MG63 (cell line): Measurements from ENCODE around the gene NCOR1. TPM values are rescaled to one million over a fixed set of nuclear protein-coding genes. Genes with fewer than 3 reads are reported as not detected.
A peak's percentile ranks its signal among the peaks of the same experiment; 100 is the strongest.
"Not testable (repeated sequence)": the region's sequence is repeated elsewhere in the genome, so short reads cannot be mapped to it uniquely, and the experiment has no call there.

Experiments
- DNase-seq: peaks from one replicate; pipeline ENCODE4 v3.0.0-alpha.2; 2020
- H3K27me3 ChIP-seq: fragments of 250-450 bp; sonication (Bioruptor Pico); 2 replicates; pipeline ENCODE4 v1.5.1; 2020; ENCODE audit warnings: mild to moderate bottlenecking, moderate library complexity
- H3K36me3 ChIP-seq: fragments of 250-450 bp; sonication (Bioruptor Pico); 2 replicates; pipeline ENCODE4 v1.5.1; 2020; ENCODE audit warnings: mild to moderate bottlenecking, moderate library complexity
- H3K4me3 ChIP-seq: fragments of 250-450 bp; sonication (Bioruptor Pico); 2 replicates; pipeline ENCODE4 v1.5.1; 2020; ENCODE audit warnings: mild to moderate bottlenecking, moderate library complexity
- H3K9me3 ChIP-seq: fragments of 250-450 bp; sonication (Bioruptor Pico); 2 replicates; pipeline ENCODE4 v1.5.1; 2020; ENCODE audit warnings: mild to moderate bottlenecking, moderate library complexity
- total RNA-seq: library from RNA; depleted of rRNA; stranded (reverse); fragments of >200 nt; shearing (Covaris generic); gene quantifications from 2 replicates; pipeline ENCODE4 v1.2.3, GENCODE V29; 2014; ENCODE audit warnings: low replicate concordance

NCOR1 gene
- total RNA-seq, 1 experiment from 2014 or later, result 19.8 TPM

- DNase-seq, result no peak
- Histone ChIP-seq H3K4me3 (no peak overlapping the region), H3K36me3 (no peaks in the 10 kb centered on the region; the same call in 1 of the 2 replicates), H3K9me3 (no peaks in the 10 kb centered on the region), H3K27me3 (no peaks in the 10 kb centered on the region)
Measured at GRCh38 chr17:16189791-16190348, 25.5 kb downstream of the NCOR1 start.

GRCh38 chr17:16187642-16188041, 27.7 kb downstream of the NCOR1 start:
- DNase-seq, result no peak
- H3K27me3 ChIP-seq, result no peaks in the 10 kb centered on the region
- H3K36me3 ChIP-seq, result no peaks in the 10 kb centered on the region; the same call in none of the 2 replicates
- no peak overlapping the region for H3K4me3 ChIP-seq
- H3K9me3 ChIP-seq, result no peaks in the 10 kb centered on the region

GRCh38 chr17:16181581-16181980, 33.8 kb downstream of the NCOR1 start:
- Histone ChIP-seq H3K36me3 (no peaks in the 10 kb centered on the region; the same call in none of the 2 replicates), H3K4me3 (no peak overlapping the region), H3K9me3 (no peaks in the 10 kb centered on the region), H3K27me3 (no peaks in the 10 kb centered on the region)
- DNase-seq, result no peak

DNA sequence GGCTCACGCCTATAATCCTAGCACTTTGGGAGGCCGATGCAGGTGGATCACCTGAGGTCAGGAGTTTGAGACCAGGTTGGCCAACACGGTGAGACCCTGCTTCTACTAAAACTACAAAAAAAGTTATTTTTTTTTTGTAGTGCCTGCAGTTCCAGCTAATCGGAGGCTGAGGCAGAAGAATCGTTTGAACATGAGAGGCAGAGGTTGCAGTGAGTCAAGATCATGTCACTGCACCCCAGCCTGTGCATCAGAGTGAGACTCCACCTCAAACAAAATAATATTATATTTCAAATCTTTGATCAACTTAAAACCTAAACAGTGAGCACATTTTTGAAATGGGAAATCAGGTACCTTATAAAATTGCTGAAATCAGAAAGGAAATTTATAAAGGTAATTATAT, 36.5 kb downstream of the NCOR1 start:
- H3K36me3 ChIP-seq, result no peaks in the 10 kb centered on the region; the same call in 1 of the 2 replicates
- no peak overlapping the region for H3K4me3 ChIP-seq
- DNase-seq, result no peak
- no peaks in the 10 kb centered on the region for H3K27me3 ChIP-seq
- H3K9me3 ChIP-seq, result no peaks in the 10 kb centered on the region

DNA sequence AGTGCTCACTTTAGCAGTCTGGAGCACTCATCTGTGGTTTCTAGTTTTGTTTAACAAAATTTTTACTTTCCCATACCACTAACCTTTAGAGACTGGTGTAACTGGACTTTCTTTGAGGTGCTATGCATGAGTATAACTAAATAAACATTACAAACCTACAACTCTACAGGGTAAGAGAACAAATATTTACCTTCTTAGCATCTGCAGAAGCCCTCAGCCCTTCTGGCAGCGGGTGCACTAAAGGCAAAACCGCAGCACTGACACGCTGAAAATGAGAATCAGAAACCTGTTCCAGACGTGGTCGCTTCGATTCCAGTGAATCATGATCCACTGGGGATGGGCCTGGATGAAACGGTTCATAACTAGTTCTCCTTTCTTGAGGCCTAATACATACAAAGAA, 43.7 kb downstream of the NCOR1 start:
- peak; percentile 5 for DNase-seq
- no peaks in the 10 kb centered on the region; the same call in 1 of the 2 replicates for H3K36me3 ChIP-seq
- no peaks in the 10 kb centered on the region for H3K9me3 ChIP-seq
- no peak overlapping the region for H3K4me3 ChIP-seq
- H3K27me3 ChIP-seq, result no peaks in the 10 kb centered on the region

GRCh38 chr17:16166766-16167165, 48.6 kb downstream of the NCOR1 start:
- H3K36me3 ChIP-seq, H3K4me3 ChIP-seq, H3K27me3 ChIP-seq, H3K9me3 ChIP-seq, DNase-seq: not testable (repeated sequence)

- Histone ChIP-seq H3K36me3 (peaks cover 9% of the 10 kb centered on the region), H3K4me3 (no peak overlapping the region), H3K27me3 (no peaks in the 10 kb centered on the region), H3K9me3 (no peaks in the 10 kb centered on the region)
- no peak for DNase-seq
Measured at GRCh38 chr17:16158714-16159113, 56.6 kb downstream of the NCOR1 start.

DNA sequence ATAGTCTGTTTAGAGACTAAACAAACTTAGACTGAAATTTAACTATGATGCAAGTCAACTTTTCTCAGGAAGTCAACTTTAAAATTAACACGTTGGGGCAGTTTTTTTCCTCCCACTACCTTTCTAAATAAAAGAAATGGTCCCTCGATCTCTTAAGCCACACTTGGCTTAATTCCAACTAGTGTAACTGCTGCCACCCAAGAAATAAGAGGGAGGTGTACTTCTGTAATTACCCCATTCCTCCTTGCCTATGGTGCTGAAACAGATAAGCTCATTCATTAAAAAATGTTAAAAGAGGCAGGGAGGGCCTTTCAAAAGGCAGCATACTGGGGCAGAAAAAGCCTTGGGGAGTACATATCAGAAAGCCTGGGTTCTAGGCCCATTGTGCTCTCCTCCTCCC, 59.8 kb downstream of the NCOR1 start:
- H3K9me3 ChIP-seq, result no peaks in the 10 kb centered on the region
- no peak overlapping the region for H3K4me3 ChIP-seq
- no peak for DNase-seq
- peaks cover 16% of the 10 kb centered on the region for H3K36me3 ChIP-seq
- no peaks in the 10 kb centered on the region for H3K27me3 ChIP-seq

GRCh38 chr17:16152326-16152725, 63.0 kb downstream of the NCOR1 start:
- not testable (repeated sequence) for H3K27me3 ChIP-seq, H3K9me3 ChIP-seq, DNase-seq, H3K4me3 ChIP-seq
- H3K36me3 ChIP-seq, result peaks cover 17% of the 10 kb centered on the region

DNA sequence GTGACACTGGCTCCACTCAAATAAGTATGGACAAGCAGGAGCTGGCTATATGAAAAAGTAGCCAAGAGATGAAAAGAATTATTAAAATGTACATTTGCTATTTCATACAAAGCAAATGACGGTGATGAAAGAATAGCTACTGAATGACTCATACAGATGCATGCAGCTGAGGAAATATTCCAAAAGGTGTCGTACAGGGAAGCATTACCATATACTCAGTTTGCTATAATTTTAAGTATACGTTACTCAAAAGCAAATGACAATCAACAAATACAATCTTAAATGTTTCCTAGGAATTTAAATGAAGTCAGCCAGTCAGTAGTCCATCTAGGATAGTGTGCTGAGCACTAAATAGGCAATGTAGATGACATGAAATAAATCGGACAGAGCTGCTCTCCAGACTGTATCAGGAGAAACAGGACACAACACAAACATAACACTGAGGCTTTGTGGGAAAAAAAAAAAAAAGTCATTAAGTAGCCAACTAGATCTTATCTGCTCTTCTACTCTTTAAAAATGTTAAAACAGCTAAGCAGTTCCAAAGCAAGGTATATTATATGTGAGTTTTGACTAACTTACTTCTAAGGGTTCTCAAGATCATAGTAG, 65.0 kb downstream of the NCOR1 start:
- no peak for DNase-seq
- peaks cover 16% of the 10 kb centered on the region for H3K36me3 ChIP-seq
- no peaks in the 10 kb centered on the region for H3K27me3 ChIP-seq
- no peak overlapping the region for H3K4me3 ChIP-seq
- H3K9me3 ChIP-seq, result no peaks in the 10 kb centered on the region

DNA sequence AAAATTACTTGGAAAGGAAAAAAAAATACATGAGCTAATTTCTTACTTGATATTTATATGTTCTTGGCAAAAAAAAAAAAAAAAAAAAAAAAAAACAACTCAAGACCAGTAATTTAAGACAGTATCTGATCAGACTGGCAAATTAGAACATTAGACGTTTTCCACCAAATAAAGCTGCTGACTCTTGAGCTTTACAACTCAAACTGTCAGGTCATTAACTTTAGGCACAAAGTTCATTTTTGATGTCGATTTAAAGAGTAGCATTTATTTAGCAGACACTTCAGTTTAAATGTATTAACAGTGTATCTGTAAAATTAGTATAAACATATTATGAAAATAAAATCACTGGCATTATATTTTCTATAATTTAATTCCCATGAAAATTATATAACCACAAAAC, 66.7 kb downstream of the NCOR1 start:
- Histone ChIP-seq H3K27me3 (no peaks in the 10 kb centered on the region), H3K4me3 (no peak overlapping the region), H3K9me3 (no peaks in the 10 kb centered on the region), H3K36me3 (peaks cover 16% of the 10 kb centered on the region)
- DNase-seq, result no peak

- H3K9me3 ChIP-seq, DNase-seq, H3K4me3 ChIP-seq, H3K27me3 ChIP-seq: not testable (repeated sequence)
- peaks cover 12% of the 10 kb centered on the region for H3K36me3 ChIP-seq
Measured at GRCh38 chr17:16145319-16145890, 69.9 kb downstream of the NCOR1 start.

DNA sequence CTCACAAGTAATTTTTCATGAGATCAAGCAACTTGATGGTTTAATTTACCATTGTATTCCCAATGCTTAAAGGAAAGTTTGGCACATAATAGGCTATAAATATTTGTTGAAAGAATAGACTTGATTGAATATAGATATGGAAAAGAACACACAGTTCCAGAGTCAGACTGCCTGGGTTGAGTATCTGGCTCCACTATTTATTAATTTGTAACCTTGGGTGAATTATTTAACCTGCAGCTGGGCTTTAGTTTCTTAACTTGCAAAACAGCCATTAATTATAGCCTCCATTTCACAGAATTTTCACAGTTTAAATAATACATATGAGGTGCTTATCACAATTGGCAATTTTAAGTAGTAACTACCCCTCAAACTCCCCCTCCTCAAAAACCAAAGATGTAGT, 73.6 kb downstream of the NCOR1 start:
- Histone ChIP-seq H3K9me3 (no peaks in the 10 kb centered on the region), H3K4me3 (no peak overlapping the region), H3K36me3 (peaks cover 7% of the 10 kb centered on the region), H3K27me3 (no peaks in the 10 kb centered on the region)
- DNase-seq, result no peak

DNA sequence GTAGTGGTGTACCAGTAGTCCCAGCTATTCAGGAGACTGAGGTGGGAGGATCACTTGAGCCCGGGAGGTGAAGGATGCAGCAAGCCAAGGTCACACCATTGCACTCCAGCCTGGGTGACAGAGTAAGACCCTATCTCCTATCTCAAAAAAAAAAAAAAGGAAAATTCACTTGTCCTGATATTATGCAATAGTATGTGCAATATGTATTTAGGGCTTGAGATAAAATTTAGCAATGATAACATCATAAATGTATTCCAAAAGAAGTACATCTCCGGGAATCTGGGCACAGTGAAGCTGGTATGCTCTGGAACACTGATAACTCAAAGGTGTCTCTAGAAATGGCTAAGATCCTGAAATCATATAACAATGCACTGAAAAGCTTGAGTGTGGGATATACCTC, 74.5 kb downstream of the NCOR1 start:
- Histone ChIP-seq H3K36me3 (peaks cover 3% of the 10 kb centered on the region), H3K4me3 (no peak overlapping the region), H3K27me3 (no peaks in the 10 kb centered on the region), H3K9me3 (no peaks in the 10 kb centered on the region)
- no peak for DNase-seq

DNA sequence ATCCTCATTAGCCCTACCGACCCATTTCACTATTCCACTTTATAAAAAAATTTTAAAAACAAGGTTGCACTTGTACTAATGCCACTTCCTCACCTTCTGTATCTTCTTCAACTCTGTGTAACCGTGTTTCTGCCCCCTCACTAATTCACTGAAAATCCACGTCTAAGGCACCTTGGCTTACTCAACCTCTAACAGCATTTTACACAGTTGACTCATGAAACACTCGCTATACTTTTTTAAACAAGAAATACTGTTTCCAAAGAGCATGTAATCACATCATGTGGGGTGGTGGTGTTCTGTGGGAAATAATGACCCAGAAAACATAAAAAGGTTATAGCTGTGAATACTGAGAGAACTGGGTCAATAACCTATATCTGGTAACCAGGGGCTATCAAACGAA, 79.9 kb downstream of the NCOR1 start:
- Histone ChIP-seq H3K9me3 (no peaks in the 10 kb centered on the region), H3K4me3 (no peak overlapping the region), H3K27me3 (no peaks in the 10 kb centered on the region), H3K36me3 (no peaks in the 10 kb centered on the region; the same call in 1 of the 2 replicates)
- no peak for DNase-seq

- no peak overlapping the region for H3K4me3 ChIP-seq
- H3K36me3 ChIP-seq, result no peaks in the 10 kb centered on the region; the same call in 1 of the 2 replicates
- no peaks in the 10 kb centered on the region for H3K27me3 ChIP-seq
- DNase-seq, result no peak
- no peaks in the 10 kb centered on the region for H3K9me3 ChIP-seq
Measured at GRCh38 chr17:16131593-16131992, 83.7 kb downstream of the NCOR1 start.

- H3K27me3 ChIP-seq, result no peaks in the 10 kb centered on the region
- H3K36me3 ChIP-seq, result no peaks in the 10 kb centered on the region; the same call in 1 of the 2 replicates
- DNase-seq, result no peak
- H3K9me3 ChIP-seq, result no peaks in the 10 kb centered on the region
- no peak overlapping the region for H3K4me3 ChIP-seq
Measured at GRCh38 chr17:16129441-16130205, 85.7 kb downstream of the NCOR1 start.
